NCI-H2196 treated with DMSO at 0.1 percent for 48 hours (cell line): ENCODE measurements around the gene DNM1.
"Not testable (repeated sequence)": the region's sequence is repeated elsewhere in the genome, so short reads cannot be mapped to it uniquely, and the experiment has no call there.

Experiments
- DNase-seq: peaks from one replicate; lab custom pipeline; 2025; ENCODE audit not compliant: unreplicated experiment; lab: John Stamatoyannopoulos, UW

DNM1 gene

DNA sequence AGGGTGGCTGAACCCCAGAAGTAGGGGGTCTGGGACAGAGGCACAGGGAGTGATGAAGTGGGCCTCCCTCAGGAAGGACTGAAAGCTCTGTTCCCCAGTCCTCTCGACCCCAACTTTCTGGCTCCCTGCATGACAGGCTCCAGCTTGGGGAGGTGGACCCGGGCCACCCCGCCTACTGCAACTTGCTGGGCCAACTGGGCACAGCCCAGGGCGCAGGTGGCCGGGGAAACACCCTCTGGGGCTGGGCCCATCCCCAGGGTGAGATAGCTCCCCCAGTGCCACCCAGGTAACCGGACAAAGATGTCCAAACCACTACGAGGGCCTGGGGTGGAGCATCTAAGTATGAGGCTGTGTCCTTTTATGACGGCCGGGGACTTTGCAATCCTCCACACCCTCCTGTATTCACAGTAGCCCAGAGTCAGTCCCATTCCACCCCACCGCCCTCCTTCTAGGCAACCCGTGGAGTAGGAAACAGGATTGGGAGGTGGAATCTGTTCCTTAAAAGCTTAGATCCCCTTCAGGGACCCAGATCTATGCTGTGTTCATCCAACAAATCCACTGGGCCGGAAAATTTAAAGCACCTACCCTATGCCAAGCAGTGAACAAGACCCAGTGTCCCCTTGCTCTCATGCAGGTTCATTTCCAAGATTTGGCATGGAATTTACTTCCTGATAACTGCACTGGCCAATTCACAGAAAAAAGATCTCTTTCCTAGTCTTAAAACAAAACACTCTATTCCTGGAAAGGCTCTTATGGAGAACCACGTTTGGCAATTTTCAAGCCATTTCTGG, 19.9 kb downstream of the DNM1 start:
- no peak for DNase-seq

DNA sequence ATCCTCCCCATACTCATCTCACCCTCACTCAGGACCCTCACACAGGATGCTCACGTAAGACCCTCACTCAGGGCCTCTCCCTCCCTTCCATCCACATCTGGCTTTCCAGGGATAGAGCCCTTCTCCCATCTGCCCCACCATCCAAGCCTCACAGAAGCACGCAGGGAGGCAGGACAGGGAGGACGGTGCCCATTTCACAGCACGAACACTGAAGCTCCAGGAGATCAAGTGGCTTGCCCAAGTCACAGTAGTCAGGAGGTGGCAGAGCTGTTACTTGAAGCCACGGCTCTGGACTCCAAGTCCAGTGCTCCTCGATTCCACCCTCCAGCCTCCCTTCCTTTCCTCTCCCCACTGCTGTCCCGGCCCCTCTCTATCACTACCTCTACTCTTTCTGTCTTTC, 21.7 kb downstream of the DNM1 start:
- DNase-seq = no peak

DNA sequence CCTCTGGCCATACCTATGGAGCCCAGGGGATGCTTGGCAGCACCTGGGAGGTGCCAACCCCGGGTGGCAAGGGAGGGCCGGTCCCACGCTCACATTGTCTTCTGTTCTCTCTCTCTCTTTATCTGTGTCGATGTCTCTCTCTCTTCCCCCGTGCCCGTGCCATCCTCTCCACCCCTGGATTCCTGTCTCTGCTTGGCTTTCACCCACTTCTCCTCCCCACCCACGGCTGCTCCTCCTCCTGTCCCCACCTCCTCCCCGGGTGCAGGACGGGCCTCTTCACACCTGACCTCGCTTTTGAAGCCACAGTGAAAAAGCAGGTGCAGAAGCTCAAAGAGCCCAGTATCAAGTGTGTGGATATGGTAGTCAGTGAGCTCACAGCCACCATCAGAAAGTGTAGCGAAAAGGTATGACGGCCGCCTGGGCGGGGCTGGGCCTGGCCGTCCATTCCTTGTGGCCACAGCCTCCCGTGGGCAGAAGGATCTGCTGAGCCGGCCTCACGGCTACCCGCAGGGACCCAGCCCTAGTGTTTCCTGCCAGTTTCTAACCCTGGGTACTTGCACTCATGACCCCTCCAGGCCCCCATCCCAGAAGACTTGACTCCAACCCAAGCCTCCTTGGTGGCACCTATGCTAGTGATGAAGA, 22.7 kb downstream of the DNM1 start:
- DNase-seq = peak; percentile 51

DNA sequence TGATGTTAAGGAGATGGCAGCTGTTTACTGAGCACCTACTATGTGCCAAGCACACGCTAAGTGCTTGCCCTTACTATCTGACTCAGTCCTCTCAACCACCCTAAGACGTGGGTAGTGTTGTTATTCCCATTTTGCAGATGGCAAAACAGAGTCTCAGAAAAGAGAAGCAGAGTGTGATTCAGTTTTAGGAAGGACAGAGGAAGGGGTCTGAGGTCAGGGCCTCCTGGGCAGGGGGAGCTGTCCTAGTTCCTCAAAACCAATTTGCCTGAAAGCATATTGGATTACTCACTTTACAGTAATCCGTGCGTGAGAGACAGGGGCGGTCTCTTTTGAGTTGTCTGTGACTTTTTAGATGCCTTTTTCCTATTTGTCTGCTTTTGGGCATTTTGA, 23.2 kb downstream of the DNM1 start:
- DNase-seq = no peak

DNA sequence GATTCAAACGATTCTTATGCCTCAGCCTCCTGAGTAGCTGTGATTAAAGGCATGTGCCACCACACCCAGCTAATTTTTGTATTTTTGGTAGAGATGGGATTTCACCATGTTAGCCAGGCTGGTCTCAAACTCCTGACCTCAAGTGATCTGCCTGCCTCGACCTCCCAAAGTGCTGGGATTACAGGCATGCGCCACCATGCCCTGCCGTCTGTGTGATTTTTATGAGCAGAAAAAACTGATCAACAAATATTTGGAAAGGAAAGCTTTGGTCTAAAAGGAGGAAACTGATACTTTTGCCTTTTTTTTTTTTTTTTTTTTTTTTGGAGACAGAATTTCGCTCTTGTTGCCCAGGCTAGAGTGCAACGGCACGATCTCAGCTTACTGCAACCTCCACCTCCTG, 27.7 kb downstream of the DNM1 start:
- not testable (repeated sequence) for DNase-seq

DNA sequence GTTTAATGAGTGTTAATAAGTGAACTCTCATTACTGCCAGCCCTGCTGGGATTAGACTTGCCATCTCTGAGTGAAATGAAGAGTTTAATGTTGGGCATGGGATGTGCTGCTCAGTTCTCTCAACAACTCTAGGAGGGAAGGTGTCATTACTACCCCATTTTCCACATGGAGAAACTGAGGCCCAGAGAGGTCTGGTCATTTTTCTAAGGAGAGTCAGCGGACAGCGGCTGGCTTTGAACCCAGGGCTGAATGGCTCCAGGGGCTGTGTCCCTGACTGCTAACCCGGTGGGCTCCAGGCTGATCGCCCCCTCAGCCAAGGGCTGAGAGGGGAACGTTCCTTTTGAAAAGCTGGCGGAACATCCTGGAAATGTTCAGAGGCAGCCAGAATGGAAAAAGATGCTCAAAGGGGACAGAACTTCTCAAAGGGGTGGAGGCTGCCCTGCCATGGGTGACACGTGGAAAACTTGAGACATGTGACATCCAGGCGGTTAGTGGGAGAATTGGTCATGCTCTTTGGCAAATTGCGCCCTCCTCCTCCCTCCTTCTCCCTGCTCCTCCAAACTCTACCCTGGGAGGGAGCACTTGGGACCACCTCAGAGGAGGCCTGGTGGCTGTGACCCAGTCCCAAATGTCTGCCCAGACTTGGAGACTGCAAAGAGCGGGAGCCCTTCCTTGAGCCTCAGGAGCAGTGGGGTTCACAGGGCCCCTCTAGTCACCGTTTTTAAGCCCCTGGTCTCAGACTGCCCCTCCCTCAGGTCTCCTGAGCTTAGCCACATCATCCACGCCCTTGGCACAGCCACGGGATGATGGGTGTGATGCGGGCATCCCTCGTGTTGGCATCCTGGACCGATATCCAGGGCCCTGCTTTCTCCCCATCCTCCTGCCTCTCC, 28.7 kb downstream of the DNM1 start:
- DNase-seq = no peak

- no peak for DNase-seq
Observed at GRCh38 chr9:128232528-128233428, 29.6 kb downstream of the DNM1 start.

DNA sequence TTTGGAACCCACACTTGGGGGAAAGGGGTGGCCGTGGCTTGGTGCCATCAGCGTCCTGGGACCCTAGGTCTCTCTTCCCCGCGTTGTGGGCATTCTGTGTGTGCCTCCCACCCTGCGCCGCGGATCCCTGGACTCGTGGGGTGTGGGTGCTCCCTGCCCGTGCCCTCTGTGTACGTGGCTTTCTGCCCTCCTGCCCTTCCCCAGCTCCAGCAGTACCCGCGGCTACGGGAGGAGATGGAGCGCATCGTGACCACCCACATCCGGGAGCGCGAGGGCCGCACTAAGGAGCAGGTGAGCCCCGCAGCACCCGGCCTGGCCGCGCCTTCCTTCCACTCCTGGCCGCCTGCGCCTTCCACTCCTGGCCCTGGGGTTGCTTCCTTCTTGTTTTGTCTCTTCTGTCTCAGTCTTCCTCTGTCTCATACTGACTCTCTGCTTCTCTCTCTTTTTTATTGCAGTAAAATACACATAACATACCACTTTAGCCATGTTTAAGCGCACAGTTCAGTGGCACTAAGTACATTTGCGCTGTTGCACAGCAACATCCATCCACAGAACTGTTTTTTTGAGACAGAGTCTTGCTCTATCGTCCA, 30.7 kb downstream of the DNM1 start:
- no peak for DNase-seq

DNA sequence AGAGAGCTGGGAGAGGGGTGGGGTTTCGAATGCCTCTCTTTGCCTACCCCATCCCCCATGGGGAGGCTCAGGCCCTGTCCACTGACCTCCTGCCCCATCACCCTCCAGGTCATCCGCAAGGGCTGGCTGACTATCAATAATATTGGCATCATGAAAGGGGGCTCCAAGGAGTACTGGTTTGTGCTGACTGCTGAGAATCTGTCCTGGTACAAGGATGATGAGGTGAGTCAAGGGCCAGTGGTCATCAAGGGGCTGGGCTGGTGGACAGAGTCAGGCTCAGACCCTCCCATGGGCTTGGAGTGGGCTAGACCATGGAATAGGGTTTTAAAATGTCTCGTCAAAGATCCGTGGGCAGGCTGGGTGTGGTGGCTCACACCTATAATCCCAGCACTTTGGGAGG, 38.9 kb downstream of the DNM1 start:
- DNase-seq = no peak

DNA sequence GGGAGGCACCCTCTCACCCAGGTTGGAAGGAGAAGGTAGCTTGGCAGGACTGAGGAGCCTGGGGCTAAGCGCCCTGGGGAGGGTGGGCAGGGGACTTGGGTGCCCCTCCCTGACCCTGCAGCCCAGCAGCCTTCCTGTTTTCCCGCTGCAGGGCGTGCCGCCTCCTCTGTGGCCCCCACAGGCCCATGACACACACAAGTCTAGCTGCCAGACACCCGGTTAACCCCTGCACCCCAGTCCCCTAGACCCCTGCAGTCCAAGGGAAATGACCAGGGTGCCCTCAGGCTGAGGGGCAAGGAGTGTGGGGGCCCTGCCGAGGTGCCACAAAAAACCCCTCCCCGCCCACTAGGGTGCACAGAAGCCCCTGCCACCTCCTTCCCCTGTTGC, 39.6 kb downstream of the DNM1 start:
- no peak for DNase-seq

GRCh38 chr9:128243215-128244018, 40.2 kb downstream of the DNM1 start:
- no peak for DNase-seq

- DNase-seq = no peak
Observed at GRCh38 chr9:128244091-128244836, 41.1 kb downstream of the DNM1 start.

GRCh38 chr9:128244837-128245231, 41.7 kb downstream of the DNM1 start:
- DNase-seq = no peak

GRCh38 chr9:128245421-128246151, 42.4 kb downstream of the DNM1 start:
- DNase-seq = no peak

GRCh38 chr9:128246471-128246870, 43.3 kb downstream of the DNM1 start:
- DNase-seq = no peak

DNA sequence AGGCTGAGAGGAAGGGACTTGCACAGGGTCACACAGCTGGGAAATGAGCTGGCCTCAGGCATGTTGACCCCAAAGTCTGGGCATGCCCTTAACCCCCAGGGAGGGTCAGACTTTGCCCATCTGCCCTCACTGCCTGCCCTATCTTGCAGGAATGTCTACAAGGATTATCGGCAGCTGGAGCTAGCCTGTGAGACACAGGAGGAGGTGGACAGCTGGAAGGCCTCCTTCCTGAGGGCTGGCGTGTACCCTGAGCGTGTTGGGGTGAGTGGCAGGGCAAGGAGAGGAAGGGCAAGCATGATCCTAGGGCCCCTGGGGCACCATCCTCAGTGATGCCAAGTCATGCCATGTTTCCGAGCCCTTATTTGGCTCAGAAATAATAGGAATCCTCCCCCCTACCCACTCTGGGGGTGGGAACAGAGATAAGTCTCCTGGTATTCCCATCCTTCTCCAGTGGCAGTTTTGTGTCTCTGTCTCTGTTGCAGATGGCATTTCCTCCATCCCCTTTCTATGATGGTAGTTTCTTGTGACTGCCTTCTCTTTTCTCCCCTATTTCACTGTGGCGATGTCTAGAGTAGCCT, 44.1 kb downstream of the DNM1 start:
- DNase-seq = no peak

GRCh38 chr9:128249558-128249907, 46.4 kb downstream of the DNM1 start:
- DNase-seq = no peak
